ENCODE measurements around the gene TNFRSF1A.

The TNFRSF1A gene

GRCh38 chr12:6280053-6280469, 61.8 kb downstream of the TNFRSF1A start:
- H3K27me3 ChIP-seq (ENCODE audit: low read length): no peaks in the 10 kb centered on the region
- no peaks in the 10 kb centered on the region for H4K20me1 ChIP-seq (ENCODE audit: low read depth, low read length)
- no peaks in the 10 kb centered on the region for H3F3A ChIP-seq (ENCODE audit: insufficient read depth)
- no peaks in the 10 kb centered on the region for H3K79me2 ChIP-seq (ENCODE audit: insufficient read depth, low read length)
- H2AFZ ChIP-seq (ENCODE audit: low read depth, low read length, severe bottlenecking): no peak overlapping the region
- no peak overlapping the region for H3K27ac ChIP-seq (ENCODE audit: low read depth, low read length)
- no peaks in the 10 kb centered on the region for H3K9me2 ChIP-seq (replicated peaks; ENCODE audit: insufficient read depth, low read length)
- no peak overlapping the region for H3K9ac ChIP-seq (ENCODE audit: low read length)
- H3K36me3 ChIP-seq (ENCODE audit: low read length): no peaks in the 10 kb centered on the region
- H3K9me3 ChIP-seq (ENCODE audit: insufficient read depth, low read length): no peaks in the 10 kb centered on the region
- TF ChIP-seq EZH2phosphoT487 (conservative IDR thresholded peaks at IDR 0.05; ENCODE audit: low read length) (no peak), CTCF (IDR thresholded peaks at IDR 0.05; ENCODE audit: insufficient read depth, low read length, poor library complexity, severe bottlenecking) (no peak)
- H3K4me2 ChIP-seq (ENCODE audit: low read depth, low read length, poor library complexity, severe bottlenecking): no peak overlapping the region
- H3K4me3 ChIP-seq (ENCODE audit: insufficient read depth, low read length, poor library complexity, severe bottlenecking): no peak overlapping the region

- H3K27ac ChIP-seq (ENCODE audit: low read depth, low read length): no peak overlapping the region
- no peak overlapping the region for H3K4me2 ChIP-seq (ENCODE audit: low read depth, low read length, poor library complexity, severe bottlenecking)
- no peaks in the 10 kb centered on the region for H3K9me3 ChIP-seq (ENCODE audit: insufficient read depth, low read length)
- H3K9ac ChIP-seq (ENCODE audit: low read length): no peak overlapping the region
- no peaks in the 10 kb centered on the region for H4K20me1 ChIP-seq (ENCODE audit: low read depth, low read length)
- H3K9me2 ChIP-seq (replicated peaks; ENCODE audit: insufficient read depth, low read length): no peaks in the 10 kb centered on the region
- no peak for TF ChIP-seq EZH2phosphoT487 (conservative IDR thresholded peaks at IDR 0.05; ENCODE audit: low read length)
- TF ChIP-seq CTCF (IDR thresholded peaks at IDR 0.05; ENCODE audit: insufficient read depth, low read length, poor library complexity, severe bottlenecking): no peak
- H2AFZ ChIP-seq (ENCODE audit: low read depth, low read length, severe bottlenecking): no peak overlapping the region
- H3F3A ChIP-seq (ENCODE audit: insufficient read depth): no peaks in the 10 kb centered on the region
- H3K4me3 ChIP-seq (ENCODE audit: insufficient read depth, low read length, poor library complexity, severe bottlenecking): no peak overlapping the region
- no peaks in the 10 kb centered on the region for H3K79me2 ChIP-seq (ENCODE audit: insufficient read depth, low read length)
- H3K36me3 ChIP-seq (ENCODE audit: low read length): no peaks in the 10 kb centered on the region
- H3K27me3 ChIP-seq (ENCODE audit: low read length): no peaks in the 10 kb centered on the region
These were observed 62.2 kb downstream of the TNFRSF1A start for GRCh38 chr12:6279631-6280030.

GRCh38 chr12:6279256-6279628, 62.6 kb downstream of the TNFRSF1A start:
- Histone ChIP-seq H3F3A (ENCODE audit: insufficient read depth) (no peaks in the 10 kb centered on the region), H3K9me3 (ENCODE audit: insufficient read depth, low read length) (no peaks in the 10 kb centered on the region), H3K27ac (ENCODE audit: low read depth, low read length) (no peak overlapping the region), H3K79me2 (ENCODE audit: insufficient read depth, low read length) (no peaks in the 10 kb centered on the region), H4K20me1 (ENCODE audit: low read depth, low read length) (no peaks in the 10 kb centered on the region), H3K27me3 (ENCODE audit: low read length) (no peaks in the 10 kb centered on the region), H2AFZ (ENCODE audit: low read depth, low read length, severe bottlenecking) (no peak overlapping the region), H3K4me3 (ENCODE audit: insufficient read depth, low read length, poor library complexity, severe bottlenecking) (no peak overlapping the region), H3K9ac (ENCODE audit: low read length) (no peak overlapping the region), H3K36me3 (ENCODE audit: low read length) (no peaks in the 10 kb centered on the region), H3K9me2 (replicated peaks; ENCODE audit: insufficient read depth, low read length) (no peaks in the 10 kb centered on the region), H3K4me2 (ENCODE audit: low read depth, low read length, poor library complexity, severe bottlenecking) (no peak overlapping the region)
- TF ChIP-seq EZH2phosphoT487 (conservative IDR thresholded peaks at IDR 0.05; ENCODE audit: low read length): no peak
- no peak for TF ChIP-seq CTCF (IDR thresholded peaks at IDR 0.05; ENCODE audit: insufficient read depth, low read length, poor library complexity, severe bottlenecking)

All from SU-DHL-6 (cell line).